ENCODE results near the gene RBP7. TPM values are rescaled to one million over a fixed set of nuclear protein-coding genes. Genes with fewer than 3 reads are reported as not detected.
A peak's percentile ranks its signal among the peaks of the same experiment; 100 is the strongest.

The RBP7 gene
- polyA plus RNA-seq, 1 of the 3 experiments (the other 2 are of a cell fraction), result 2.5 TPM

DNA sequence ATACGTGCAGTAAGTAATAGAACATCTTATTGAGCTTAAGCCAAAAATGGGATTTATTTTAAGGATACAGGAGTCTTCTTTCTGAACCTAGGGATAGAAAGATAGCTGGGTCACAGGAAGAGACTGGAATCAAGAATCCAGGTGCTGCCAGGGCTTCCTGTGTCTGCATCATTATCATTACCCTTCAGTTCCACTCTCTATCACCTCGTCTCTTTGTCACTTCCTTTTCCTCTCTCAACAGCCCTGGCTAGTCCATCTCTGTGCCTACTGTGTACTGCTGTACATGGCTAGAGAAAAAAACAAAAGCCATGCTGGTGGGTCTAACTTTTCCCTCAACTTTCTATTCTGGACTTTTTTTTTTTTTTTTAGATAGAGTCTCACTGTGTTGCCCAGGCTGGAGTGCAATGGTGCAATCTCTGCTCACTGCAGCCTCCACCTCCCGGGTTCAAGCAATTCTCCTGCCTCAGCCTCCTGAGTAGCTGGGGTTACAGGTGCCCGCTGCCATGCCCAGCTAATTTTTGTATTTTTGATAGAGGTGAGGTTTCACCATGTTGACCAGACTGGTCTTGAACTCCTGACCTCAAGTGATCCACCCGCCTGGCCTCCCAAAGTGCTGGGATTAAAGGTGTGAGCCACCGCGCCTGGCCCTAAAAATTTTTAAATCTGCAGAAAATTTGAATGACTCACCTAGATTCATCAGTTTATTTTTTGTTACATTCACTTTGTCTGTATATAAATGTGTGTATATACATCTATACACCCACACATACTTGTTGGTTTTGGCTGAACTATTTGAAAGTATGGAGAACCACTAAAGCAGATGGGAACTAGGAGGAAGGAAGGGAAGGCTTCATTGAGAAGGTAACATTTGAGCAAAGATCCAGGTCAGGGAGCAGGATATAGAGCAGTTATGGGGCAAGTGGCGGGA lies 67.7 kb downstream of the RBP7 start:
- Histone ChIP-seq H3K27ac (ENCODE audit: low read depth in 2 of 2, low read length in 1 of 2) (peak overlapping the region in 1 of 2 experiments; percentile 45; a peak in 1 of 4 replicates), H3K36me3 (replicated peaks in 1 of 2; ENCODE audit: control insufficient read depth in 1 of 2, insufficient read depth in 2 of 2, low read length in 1 of 2) (no peaks in the 10 kb centered on the region), H3K4me1 (ENCODE audit: control insufficient read depth in 1 of 2, insufficient read depth in 2 of 2, low read depth in 1 of 2, low read length in 1 of 2) (peaks cover 0 to 9% of the 10 kb centered on the region in 2 experiments; a peak in 2 of 4 replicates), H3K79me2 (ENCODE audit: insufficient read depth) (peaks cover 93% of the 10 kb centered on the region), H2AFZ (ENCODE audit: low read depth) (no peak overlapping the region), H3K9me3 (no peaks in the 10 kb centered on the region), H3K4me3 (ENCODE audit: low read depth in 2 of 2, low read length in 1 of 2) (no peak overlapping the region), H4K20me1 (ENCODE audit: insufficient read depth) (no peaks in the 10 kb centered on the region), H3K9ac (no peak overlapping the region), H3K4me2 (no peak overlapping the region), H3K9me2 (no peaks in the 10 kb centered on the region), H3F3A (replicated peaks; ENCODE audit: insufficient read depth) (peaks cover 16% of the 10 kb centered on the region), H3K27me3 (ENCODE audit: insufficient read depth) (no peaks in the 10 kb centered on the region)
- TF ChIP-seq NFIC (IDR thresholded peaks at IDR 0.05; ENCODE audit: borderline replicate concordance), result no peak
- no peak for TF ChIP-seq MXI1 (IDR thresholded peaks at IDR 0.05; ENCODE audit: low read depth, low read length)
- TF ChIP-seq POLR2AphosphoS5 (IDR thresholded peaks at IDR 0.05; ENCODE audit: low read depth, low read length), result no peak
- no peak for TF ChIP-seq SIN3A (IDR thresholded peaks at IDR 0.05; ENCODE audit: borderline replicate concordance, low read depth, low read length)
- no peak for TF ChIP-seq FOSL2 (IDR thresholded peaks at IDR 0.05; ENCODE audit: borderline replicate concordance, low read depth)
- no peak for TF ChIP-seq ELF1 (IDR thresholded peaks at IDR 0.05)
- TF ChIP-seq PBX3 (IDR thresholded peaks at IDR 0.05), result no peak
- TF ChIP-seq TEAD4 (IDR thresholded peaks at IDR 0.05; ENCODE audit: borderline replicate concordance, insufficient read depth), result no peak
- no peak for TF ChIP-seq SMC3 (IDR thresholded peaks at IDR 0.05; ENCODE audit: low read depth, low read length)
- TF ChIP-seq, protein P1, sequence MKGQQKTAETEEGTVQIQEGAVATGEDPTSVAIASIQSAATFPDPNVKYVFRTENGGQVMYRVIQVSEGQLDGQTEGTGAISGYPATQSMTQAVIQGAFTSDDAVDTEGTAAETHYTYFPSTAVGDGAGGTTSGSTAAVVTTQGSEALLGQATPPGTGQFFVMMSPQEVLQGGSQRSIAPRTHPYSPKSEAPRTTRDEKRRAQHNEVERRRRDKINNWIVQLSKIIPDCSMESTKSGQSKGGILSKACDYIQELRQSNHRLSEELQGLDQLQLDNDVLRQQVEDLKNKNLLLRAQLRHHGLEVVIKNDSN (IDR thresholded peaks at IDR 0.05; ENCODE audit: borderline replicate concordance, low read depth), result no peak
- TF ChIP-seq EP300 (IDR thresholded peaks at IDR 0.05; ENCODE audit: borderline replicate concordance in 1 of 2, low read depth in 1 of 2, low read length in 1 of 2), result no peak
- ChIA-PET POLR2A (no interaction called here), CTCF (no interaction called here)
- WGBS (ENCODE audit: low lambda C conversion rate), result 91% methylated on average over 8 of the region's 8 CpGs
- no peak for DNase-seq

DNA sequence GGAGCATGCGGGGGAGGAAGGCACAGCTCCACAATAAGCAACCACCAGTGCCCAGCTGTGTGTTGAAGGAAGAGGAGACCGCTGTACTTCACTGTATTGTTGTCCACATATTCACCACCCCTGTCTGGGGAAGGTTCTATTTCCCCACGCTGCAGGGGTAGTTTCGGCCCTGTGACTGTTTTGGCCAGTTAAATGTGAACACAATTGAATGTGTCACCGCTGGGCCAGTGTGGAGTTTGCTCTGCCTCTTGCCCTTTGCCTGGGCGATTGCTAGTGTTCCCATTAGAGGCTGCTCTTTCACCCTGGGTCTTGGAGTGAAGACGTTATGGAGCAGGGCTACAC lies 68.3 kb downstream of the RBP7 start:
- Histone ChIP-seq H3K9me3 (no peaks in the 10 kb centered on the region), H3K79me2 (ENCODE audit: insufficient read depth) (peaks cover 93% of the 10 kb centered on the region), H3K4me2 (no peak overlapping the region), H2AFZ (ENCODE audit: low read depth) (no peak overlapping the region), H3K27ac (ENCODE audit: low read depth in 2 of 2, low read length in 1 of 2) (peak overlapping the region in 1 of 2 experiments; percentile 45; a peak in 1 of 4 replicates), H3K9me2 (no peaks in the 10 kb centered on the region), H4K20me1 (ENCODE audit: insufficient read depth) (no peaks in the 10 kb centered on the region), H3K36me3 (replicated peaks in 1 of 2; ENCODE audit: control insufficient read depth in 1 of 2, insufficient read depth in 2 of 2, low read length in 1 of 2) (no peaks in the 10 kb centered on the region), H3K4me3 (ENCODE audit: low read depth in 2 of 2, low read length in 1 of 2) (no peak overlapping the region), H3F3A (replicated peaks; ENCODE audit: insufficient read depth) (peaks cover 16% of the 10 kb centered on the region), H3K9ac (no peak overlapping the region), H3K27me3 (ENCODE audit: insufficient read depth) (no peaks in the 10 kb centered on the region), H3K4me1 (ENCODE audit: control insufficient read depth in 1 of 2, insufficient read depth in 2 of 2, low read depth in 1 of 2, low read length in 1 of 2) (peaks cover 0 to 9% of the 10 kb centered on the region in 2 experiments; a peak in 2 of 4 replicates)
- ChIA-PET CTCF (no interaction called here), POLR2A (no interaction called here)
- DNase-seq, result no peak
- no peak for TF ChIP-seq JUND (IDR thresholded peaks at IDR 0.05)
- TF ChIP-seq POLR2AphosphoS5 (IDR thresholded peaks at IDR 0.05; ENCODE audit: low read depth, low read length), result no peak
- TF ChIP-seq MAX (IDR thresholded peaks at IDR 0.05; ENCODE audit: low read depth), result no peak
- no peak for TF ChIP-seq CHD2 (IDR thresholded peaks at IDR 0.05; ENCODE audit: low read length, partially characterized antibody)
- TF ChIP-seq YY1 (IDR thresholded peaks at IDR 0.05; ENCODE audit: low read depth), result no peak
- no peak for TF ChIP-seq SIN3A (IDR thresholded peaks at IDR 0.05; ENCODE audit: borderline replicate concordance, low read depth, low read length)
- no peak for TF ChIP-seq FOXJ3 (CRISPR knock-in tag; IDR thresholded peaks at IDR 0.05)
- 88% methylated on average over 7 of the region's 7 CpGs for WGBS (ENCODE audit: low lambda C conversion rate)

Small RNAs within 50 kb of the gene (small RNA-seq; reads per million reads assigned to genes)
- 0 to 5.7 (median 2.4) reads per million in 7 experiments for gene MIR5697

Other genes with a start within 250 kb of the RBP7 start
- 23.1 and 59.6 TPM in 2 replicates for gene CLSTN1, start 173.3 kb upstream of the RBP7 start, polyA plus RNA-seq (2012; rRNA removed)
- gene CTNNBIP1, start 87.0 kb upstream of the RBP7 start, polyA plus RNA-seq (2012; rRNA removed), result 40.2 and 57.6 TPM in 2 replicates
- gene LZIC, start 53.8 kb upstream of the RBP7 start, polyA plus RNA-seq (2012; rRNA removed), result 9.6 and 10.2 TPM in 2 replicates
- 7.0 and 8.7 TPM in 2 replicates for gene NMNAT1, start 53.8 kb upstream of the RBP7 start, polyA plus RNA-seq (2012; rRNA removed)
- 14.4 and 19.1 TPM in 2 replicates for gene UBE4B, start 35.7 kb downstream of the RBP7 start, polyA plus RNA-seq (2012; rRNA removed)
- gene KIF1B, start 213.3 kb downstream of the RBP7 start, polyA plus RNA-seq (2012; rRNA removed), result 6.8 and 8.8 TPM in 2 replicates